Bone marrow (tissue), 2 donors: Measurements from ENCODE around the gene LIN28B.
"Not testable (repeated sequence)": the region's sequence is repeated elsewhere in the genome, so short reads cannot be mapped to it uniquely, and the experiment has no call there.

Experiments
- DNase-seq, 2 donors: peaks; one replicate each; lab custom pipeline; 2025; lab: John Stamatoyannopoulos, UW

LIN28B gene

GRCh38 chr6:104956731-104957294 is at the start of gene LIN28B:
TSS of gene LIN28B (plus strand) at chr6:104957107. CDS start at chr6:104957251, 144 bp downstream.
- no peak for DNase-seq

GRCh38 chr6:104908031-104908887 is 48.6 kb upstream of the LIN28B start:
- DNase-seq, result no peak

- DNase-seq, result no peak
These were observed 47.9 kb upstream of the LIN28B start for GRCh38 chr6:104908888-104909525.

GRCh38 chr6:104921896-104922295 is 35.0 kb upstream of the LIN28B start:
- DNase-seq, result no peak

- DNase-seq, result no peak
These were observed 28.8 kb upstream of the LIN28B start for GRCh38 chr6:104928141-104928540.

- no peak for DNase-seq
These were observed 27.6 kb upstream of the LIN28B start for GRCh38 chr6:104929353-104929752.

GRCh38 chr6:104930939-104931338 is 26.0 kb upstream of the LIN28B start:
- DNase-seq, result no peak

- DNase-seq, result no peak
These were observed 20.0 kb upstream of the LIN28B start for GRCh38 chr6:104936766-104937535.

GRCh38 chr6:104940238-104940892 is 16.5 kb upstream of the LIN28B start:
- no peak for DNase-seq

- no peak for DNase-seq
These were observed 15.8 kb upstream of the LIN28B start for GRCh38 chr6:104940893-104941728.

GRCh38 chr6:104941729-104942091 is 15.2 kb upstream of the LIN28B start:
- no peak for DNase-seq

GRCh38 chr6:104943781-104944180 is 13.1 kb upstream of the LIN28B start:
- DNase-seq, result no peak

GRCh38 chr6:104949206-104949605 is 7.7 kb upstream of the LIN28B start:
- no peak for DNase-seq

GRCh38 chr6:104951677-104952076 is 5.2 kb upstream of the LIN28B start:
- no peak for DNase-seq

- DNase-seq, result no peak
These were observed 4.0 kb upstream of the LIN28B start for GRCh38 chr6:104952911-104953399.

GRCh38 chr6:104953400-104954189 is 3.3 kb upstream of the LIN28B start:
- DNase-seq, result not testable (repeated sequence)

- DNase-seq, result no peak
These were observed 2.6 kb upstream of the LIN28B start for GRCh38 chr6:104954190-104954797.

GRCh38 chr6:104955491-104955890 is 1.4 kb upstream of the LIN28B start:
- no peak for DNase-seq

GRCh38 chr6:104955927-104956730 is 778 bp upstream of the LIN28B start:
- DNase-seq, result no peak
